HepG2 (cell line): ENCODE data around the gene PLXNC1. TPM values are rescaled to one million over a fixed set of nuclear protein-coding genes. Genes with fewer than 3 reads are reported as not detected.

Experiments
- ATAC-seq: fragments of 200-7000 bp; cut with Tn5 transposase; 3 replicates; pipeline ENCODE4 v1.9.1; 2020; ENCODE audit warnings: mild to moderate bottlenecking, moderate library complexity
- BruUV-seq: library from RNA; stranded (reverse); fragments of 400-500 nt; replicated peaks from 2 replicates; lab custom pipeline; 2021; lab: Mats Ljungman, UMichigan
- CTCF ChIA-PET: fragments of 300-600 bp; formaldehyde crosslinking; extraction: SDS; loops from one replicate; lab custom pipeline; 2021; ENCODE audit warnings: low total read pairs, inconsistent platforms, low intra/inter-chr PET ratio; lab: Yijun Ruan, JAX
- POLR2A ChIA-PET: fragments of 350-600 bp; sonication (Branson Sonifier 250); formaldehyde crosslinking; loops from one replicate; lab custom pipeline; 2020; ENCODE audit warnings: antibody characterized with exemption, inconsistent platforms; lab: Yijun Ruan, JAX
- DNase-seq: peaks from one replicate; pipeline ENCODE4 v3.0.0-alpha.2; 2015; ENCODE audit warnings: low spot score
- FAIRE-seq: peaks from 3 replicates; lab custom pipeline; 2011; peaks lifted over from hg19 to GRCh38; lab: Jason Lieb, UNC
- H2AFZ ChIP-seq: one replicate; pipeline ENCODE4 v1.6.1; 2011; ENCODE audit warnings: low read length, inconsistent platforms
- H3K27ac ChIP-seq: fragments of 300-600 bp; 3 replicates; pipeline ENCODE4 v1.8.0; 2011; ENCODE audit warnings: mixed run types, mild to moderate bottlenecking, mixed read lengths, low read length, inconsistent platforms; ENCODE audit not compliant: insufficient read depth; ENCODE audit errors: extremely low read length
- H3K27me3 ChIP-seq, 2 experiments: fragments of 200-600 bp in 1 of 2; 2 replicates in 1 of 2; 3 replicates in 1 of 2; pipeline versions ENCODE4 v1.6.0 to v1.8.0; 2011; ENCODE audit warnings: low read length in 2 of 2, mild to moderate bottlenecking in 2 of 2, moderate library complexity in 2 of 2, inconsistent platforms in 1 of 2; ENCODE audit not compliant: insufficient read depth in 2 of 2, control insufficient read depth in 1 of 2
- H3K36me3 ChIP-seq, 2 experiments: fragments of 200-600 bp in 1 of 2; replicated peaks in 1 of 2; 2 replicates in 1 of 2; 3 replicates in 1 of 2; pipeline versions ENCODE4 v1.5.1 to v1.8.0; 2011; ENCODE audit warnings: low read length in 2 of 2, inconsistent platforms in 1 of 2; ENCODE audit not compliant: insufficient read depth in 2 of 2, control insufficient read depth in 1 of 2
- H3K4me1 ChIP-seq: 2 replicates; pipeline ENCODE4 v1.5.1; 2012; ENCODE audit warnings: low read length, inconsistent platforms; ENCODE audit not compliant: insufficient read depth
- H3K4me2 ChIP-seq: 2 replicates; pipeline ENCODE4 v1.6.0; 2011; ENCODE audit warnings: low read depth, low read length, inconsistent platforms
- H3K4me3 ChIP-seq, 3 experiments: fragments of 200-600 bp in 1 of 3; sonication (generic), shearing (Covaris generic) in 1 of 3; replicated peaks in 1 of 3; 2 replicates each; pipeline ENCODE4 v1.5.1; 2011 to 2016; ENCODE audit warnings: low read length in 3 of 3, inconsistent platforms in 2 of 3, low read depth in 2 of 3, mild to moderate bottlenecking in 2 of 3, control low read depth in 1 of 3, mixed read lengths in 1 of 3; ENCODE audit not compliant: insufficient read depth in 1 of 3
- H3K79me2 ChIP-seq: one replicate; pipeline ENCODE4 v1.6.1; 2011; ENCODE audit warnings: low read length, inconsistent platforms; ENCODE audit not compliant: insufficient read depth
- H3K9ac ChIP-seq: 2 replicates; pipeline ENCODE4 v1.6.0; 2011; ENCODE audit warnings: mild to moderate bottlenecking, low read depth, low read length, inconsistent platforms; ENCODE audit not compliant: insufficient read depth
- H3K9me3 ChIP-seq: 2 replicates; pipeline ENCODE4 v1.5.1; 2012; ENCODE audit warnings: mild to moderate bottlenecking, low read length
- H4K20me1 ChIP-seq: 2 replicates; pipeline ENCODE4 v1.6.0; 2011; ENCODE audit warnings: inconsistent platforms, mild to moderate bottlenecking, low read length, moderate library complexity; ENCODE audit not compliant: insufficient read depth
- ATF6 ChIP-seq: sonication (generic); formaldehyde crosslinking; conservative IDR thresholded peaks from 2 replicates; pipeline ENCODE4 v1.4.0; 2020; ENCODE audit warnings: missing genetic modification reagents
- CERS6 ChIP-seq: sonication (generic); formaldehyde crosslinking; IDR thresholded peaks from 2 replicates; pipeline ENCODE4 v1.5.0; 2020; ENCODE audit warnings: missing genetic modification reagents
- ZBTB39 ChIP-seq: sonication (generic); formaldehyde crosslinking; IDR thresholded peaks from 2 replicates; pipeline ENCODE4 v1.5.0; 2020; ENCODE audit warnings: missing genetic modification reagents
- ZNF367 ChIP-seq: sonication (generic); formaldehyde crosslinking; IDR thresholded peaks from 2 replicates; pipeline ENCODE4 v1.4.0; 2020; ENCODE audit warnings: missing genetic modification reagents, borderline replicate concordance
- ZNF484 ChIP-seq: sonication (generic); formaldehyde crosslinking; IDR thresholded peaks from 2 replicates; pipeline ENCODE4 v1.5.1; 2020; ENCODE audit warnings: mild to moderate bottlenecking, low read depth, missing genetic modification reagents, borderline replicate concordance
- WGBS: methylation state at CpG from one replicate; pipeline ENCODE4 v1.1.6; 2017; ENCODE audit warnings: low lambda C conversion rate; 5-methylcytosine and 5-hydroxymethylcytosine counted together
- in situ Hi-C: cut with HindIII; loops from 2 replicates; pipeline ENCODE4 v1.10.0; 2017; ENCODE audit warnings: low pct_unique_long_range_greater_than_20kb; ENCODE audit not compliant: extremely low pct_ligation_motif_present
- intact Hi-C: fragments of 100-400 bp; cut with micrococcal nuclease; formaldehyde crosslinking; loops from one replicate; pipeline ENCODE4 v1.10.0; 2022; ENCODE audit not compliant: unreplicated experiment
- polyA plus RNA-seq, 8 experiments: library from polyadenylated mRNA; depleted of rRNA in 3 of 8; stranded (reverse) in 7 of 8; unstranded in 1 of 8; fragments of >200 nt; fragmentation: Illumina TruSeq in 4 of 8; extraction: Trizol in 4 of 8; gene quantifications; 2 replicates each; pipeline versions ENCODE4 v1.2.1 to v1.2.3, GENCODE V29; 2011 to 2016; ENCODE audit warnings: low read depth in 4 of 8, missing spikeins in 1 of 8, mixed read lengths in 1 of 8; ENCODE audit not compliant: insufficient read depth in 1 of 8
- total RNA-seq, 5 experiments: library from RNA; depleted of rRNA; stranded (reverse); fragments of >200 nt; fragmentation: Illumina TruSeq; extraction: Trizol; gene quantifications; 2 replicates each; pipeline ENCODE4 v1.2.3, GENCODE V29; 2016; ENCODE audit warnings: low read depth in 1 of 5
- TF ChIP-seq, protein P1 (sequence below): sonication (generic); formaldehyde crosslinking; IDR thresholded peaks from 2 replicates; pipeline ENCODE4 v1.4.0; 2020; ENCODE audit warnings: missing genetic modification reagents, mild to moderate bottlenecking, borderline replicate concordance
- TF ChIP-seq, protein P2 (sequence below): sonication (generic); formaldehyde crosslinking; IDR thresholded peaks from 2 replicates; pipeline ENCODE4 v1.4.0; 2020; ENCODE audit warnings: mild to moderate bottlenecking, low read depth, missing genetic modification reagents

Gene PLXNC1
- total and polyA plus RNA-seq, 2 of the 13 experiments (the other 11 are each of a cell fraction or from before 2014, with no cell fraction given) = 6.6 to 11.2 TPM

DNA sequence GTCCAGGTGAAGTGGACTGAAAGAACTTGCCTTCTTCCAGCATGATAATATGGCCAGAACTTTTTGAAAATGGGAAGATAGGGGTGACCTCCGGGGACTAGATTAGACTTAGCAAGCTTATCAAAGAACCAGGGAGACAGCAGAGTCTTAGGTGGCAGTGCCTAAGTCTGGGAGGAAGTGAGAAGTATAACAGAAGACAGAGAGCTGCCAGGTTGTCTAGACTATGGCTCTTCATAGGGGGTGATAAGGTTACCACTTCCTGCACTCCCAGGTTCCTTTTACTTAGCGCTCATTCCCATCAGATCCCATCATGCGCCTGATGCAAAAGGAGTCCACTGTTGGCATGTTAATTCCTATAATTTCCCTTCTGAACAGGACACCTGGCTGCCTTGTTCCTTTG, 69.9 kb downstream of the PLXNC1 start:
- Histone ChIP-seq H3K9me3 (no peaks in the 10 kb centered on the region), H3K4me3 (no peak overlapping the region), H3K27me3 (no peaks in the 10 kb centered on the region), H3K4me1 (peaks cover under 1% of the 10 kb centered on the region), H3K79me2 (no peaks in the 10 kb centered on the region), H3K36me3 (peaks cover 4 to 12% of the 10 kb centered on the region in 2 experiments), H3K27ac (no peak overlapping the region), H3K4me2 (no peak overlapping the region), H4K20me1 (no peaks in the 10 kb centered on the region), H2AFZ (no peak overlapping the region), H3K9ac (no peak overlapping the region)
- DNase-seq = no peak
- 100% methylated on average over 3 of the region's 3 CpGs for WGBS
- TF ChIP-seq, protein P1, sequence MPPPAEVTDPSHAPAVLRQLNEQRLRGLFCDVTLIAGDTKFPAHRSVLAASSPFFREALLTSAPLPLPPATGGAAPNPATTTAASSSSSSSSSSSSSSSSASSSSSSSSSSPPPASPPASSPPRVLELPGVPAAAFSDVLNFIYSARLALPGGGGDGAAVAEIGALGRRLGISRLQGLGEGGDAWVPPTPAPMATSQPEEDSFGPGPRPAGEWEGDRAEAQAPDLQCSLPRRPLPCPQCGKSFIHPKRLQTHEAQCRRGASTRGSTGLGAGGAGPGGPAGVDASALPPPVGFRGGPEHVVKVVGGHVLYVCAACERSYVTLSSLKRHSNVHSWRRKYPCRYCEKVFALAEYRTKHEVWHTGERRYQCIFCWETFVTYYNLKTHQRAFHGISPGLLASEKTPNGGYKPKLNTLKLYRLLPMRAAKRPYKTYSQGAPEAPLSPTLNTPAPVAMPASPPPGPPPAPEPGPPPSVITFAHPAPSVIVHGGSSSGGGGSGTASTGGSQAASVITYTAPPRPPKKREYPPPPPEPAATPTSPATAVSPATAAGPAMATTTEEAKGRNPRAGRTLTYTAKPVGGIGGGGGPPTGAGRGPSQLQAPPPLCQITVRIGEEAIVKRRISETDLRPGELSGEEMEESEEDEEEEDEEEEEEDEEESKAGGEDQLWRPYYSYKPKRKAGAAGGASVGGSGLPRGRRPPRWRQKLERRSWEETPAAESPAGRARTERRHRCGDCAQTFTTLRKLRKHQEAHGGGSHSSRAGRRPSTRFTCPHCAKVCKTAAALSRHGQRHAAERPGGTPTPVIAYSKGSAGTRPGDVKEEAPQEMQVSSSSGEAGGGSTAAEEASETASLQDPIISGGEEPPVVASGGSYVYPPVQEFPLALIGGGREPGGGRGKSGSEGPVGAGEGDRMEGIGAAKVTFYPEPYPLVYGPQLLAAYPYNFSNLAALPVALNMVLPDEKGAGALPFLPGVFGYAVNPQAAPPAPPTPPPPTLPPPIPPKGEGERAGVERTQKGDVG (CRISPR knock-in tag) = no peak
- TF ChIP-seq ZBTB39 (CRISPR knock-in tag) = no peak
- TF ChIP-seq, protein P2, sequence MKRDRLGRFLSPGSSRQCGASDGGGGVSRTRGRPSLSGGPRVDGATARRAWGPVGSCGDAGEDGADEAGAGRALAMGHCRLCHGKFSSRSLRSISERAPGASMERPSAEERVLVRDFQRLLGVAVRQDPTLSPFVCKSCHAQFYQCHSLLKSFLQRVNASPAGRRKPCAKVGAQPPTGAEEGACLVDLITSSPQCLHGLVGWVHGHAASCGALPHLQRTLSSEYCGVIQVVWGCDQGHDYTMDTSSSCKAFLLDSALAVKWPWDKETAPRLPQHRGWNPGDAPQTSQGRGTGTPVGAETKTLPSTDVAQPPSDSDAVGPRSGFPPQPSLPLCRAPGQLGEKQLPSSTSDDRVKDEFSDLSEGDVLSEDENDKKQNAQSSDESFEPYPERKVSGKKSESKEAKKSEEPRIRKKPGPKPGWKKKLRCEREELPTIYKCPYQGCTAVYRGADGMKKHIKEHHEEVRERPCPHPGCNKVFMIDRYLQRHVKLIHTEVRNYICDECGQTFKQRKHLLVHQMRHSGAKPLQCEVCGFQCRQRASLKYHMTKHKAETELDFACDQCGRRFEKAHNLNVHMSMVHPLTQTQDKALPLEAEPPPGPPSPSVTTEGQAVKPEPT = no peak
- TF ChIP-seq CERS6 (CRISPR knock-in tag) = no peak
- TF ChIP-seq ZNF367 (CRISPR knock-in tag) = no peak
- no peak for TF ChIP-seq ZNF484 (CRISPR knock-in tag)
- TF ChIP-seq ATF6 = no peak
- no peak for FAIRE-seq
- no TSS peak for BruUV-seq
- ChIA-PET POLR2A (no interaction called here), CTCF (no interaction called here)
- in situ Hi-C loops = no loop called here
- intact Hi-C loops = no loop called here
- ATAC-seq = no peak
